ENCODE data around the gene RHO. TPM values are rescaled to one million over a fixed set of nuclear protein-coding genes. Genes with fewer than 3 reads are reported as not detected.

RHO gene
- total and polyA plus RNA-seq, 2 donors (not counting 1 experiment from before 2014, with no cell fraction given), result 0.10 TPM; not detected in 1

GRCh38 chr3:129536374-129536667 is 7.9 kb downstream of the RHO start:
- Histone ChIP-seq H3K9me3 (ENCODE audit: control extremely low read depth in 1 of 3, control insufficient read depth in 2 of 3, insufficient read depth in 1 of 3, low read length in 2 of 3) (no peaks in the 10 kb centered on the region), H3K27me3 (replicated peaks in 1 of 4; ENCODE audit: control extremely low read depth in 1 of 4, control insufficient read depth in 3 of 4, insufficient read depth in 4 of 4, low read length in 3 of 4) (no peaks in the 10 kb centered on the region), H3K9ac (ENCODE audit: low read length) (no peak overlapping the region), H2AFZ (ENCODE audit: insufficient read depth, low read depth, low read length, poor library complexity, severe bottlenecking) (no peak overlapping the region), H3K4me1 (ENCODE audit: control insufficient read depth in 2 of 2, insufficient read depth in 2 of 2, low read length in 2 of 2) (no peaks in the 10 kb centered on the region), H3K4me3 (ENCODE audit: control extremely low read depth in 1 of 5, extremely low read depth in 1 of 5, insufficient read depth in 1 of 5, low read depth in 2 of 5, low read length in 4 of 5) (no peak overlapping the region), H3K36me3 (replicated peaks in 1 of 2; ENCODE audit: control extremely low read depth in 1 of 2, control insufficient read depth in 1 of 2, extremely low read depth in 1 of 2, insufficient read depth in 2 of 2, low read length in 1 of 2) (no peaks in the 10 kb centered on the region), H3K27ac (ENCODE audit: low read length in 2 of 2) (no peak overlapping the region), H4K20me1 (ENCODE audit: control insufficient read depth, insufficient read depth, low read length, poor library complexity, severe bottlenecking) (no peaks in the 10 kb centered on the region), H3K4me2 (replicated peaks; ENCODE audit: low read depth, low read length, poor library complexity, severe bottlenecking) (no peak overlapping the region), H3K79me2 (ENCODE audit: control insufficient read depth, insufficient read depth, low read length) (no peaks in the 10 kb centered on the region)
- no peaks in the 10 kb centered on the region for H3K4me1 Mint-ChIP-seq
- 100% methylated on average over 1 of the region's 2 CpGs for WGBS (ENCODE audit: insufficient coverage)
- H3K27me3 Mint-ChIP-seq, result peaks cover 3% of the 10 kb centered on the region
- CTCF ChIA-PET, result interaction anchor here (1.5 kb wide), 1 partner anchor 46 kb away, joined by 4 read pairs; no protein-coding TSS in a partner anchor
- POLR2A ChIA-PET, result interaction anchor here (1.7 kb wide), 1 partner anchor 10 kb away, joined by 7 read pairs; no protein-coding TSS in a partner anchor
- no peaks in the 10 kb centered on the region for H3K9me3 Mint-ChIP-seq (ENCODE audit: insufficient read depth)
- TF ChIP-seq EZH2 (IDR thresholded peaks at IDR 0.05; ENCODE audit: borderline replicate concordance, insufficient read depth, low read depth, low read length, poor library complexity, severe bottlenecking), result no peak
- no peak for TF ChIP-seq CTCF (IDR thresholded peaks at IDR 0.05)
- DNase-seq (no peak), ATAC-seq (ENCODE audit: low read depth) (no peak)
- intact Hi-C loops (cut with micrococcal nuclease), result no loop called here
- no peak overlapping the region for H3K27ac Mint-ChIP-seq
- no peak overlapping the region for H3K4me3 Mint-ChIP-seq

- DNase-seq (no peak), ATAC-seq (ENCODE audit: low read depth) (no peak)
- no peaks in the 10 kb centered on the region for H3K4me1 Mint-ChIP-seq
- POLR2A ChIA-PET, result interaction anchor here (1.7 kb wide), 1 partner anchor 10 kb away, joined by 7 read pairs; no protein-coding TSS in a partner anchor
- H3K27ac ChIP-seq (ENCODE audit: low read length in 2 of 2), result no peak overlapping the region
- CTCF ChIA-PET, result no interaction called here
- H2AFZ ChIP-seq (ENCODE audit: insufficient read depth, low read depth, low read length, poor library complexity, severe bottlenecking), result no peak overlapping the region
- TF ChIP-seq EZH2 (IDR thresholded peaks at IDR 0.05; ENCODE audit: borderline replicate concordance, insufficient read depth, low read depth, low read length, poor library complexity, severe bottlenecking), result no peak
- H3K9me3 ChIP-seq (ENCODE audit: control extremely low read depth in 1 of 3, control insufficient read depth in 2 of 3, insufficient read depth in 1 of 3, low read length in 2 of 3), result no peaks in the 10 kb centered on the region
- no peaks in the 10 kb centered on the region for H3K4me1 ChIP-seq (ENCODE audit: control insufficient read depth in 2 of 2, insufficient read depth in 2 of 2, low read length in 2 of 2)
- WGBS (ENCODE audit: insufficient coverage), result 68% methylated on average over 3 of the region's 3 CpGs
- no peak overlapping the region for H3K4me3 Mint-ChIP-seq
- no peaks in the 10 kb centered on the region for H4K20me1 ChIP-seq (ENCODE audit: control insufficient read depth, insufficient read depth, low read length, poor library complexity, severe bottlenecking)
- intact Hi-C loops (cut with micrococcal nuclease), result no loop called here
- H3K79me2 ChIP-seq (ENCODE audit: control insufficient read depth, insufficient read depth, low read length), result no peaks in the 10 kb centered on the region
- H3K36me3 ChIP-seq (replicated peaks in 1 of 2; ENCODE audit: control extremely low read depth in 1 of 2, control insufficient read depth in 1 of 2, extremely low read depth in 1 of 2, insufficient read depth in 2 of 2, low read length in 1 of 2), result no peaks in the 10 kb centered on the region
- no peaks in the 10 kb centered on the region for H3K9me3 Mint-ChIP-seq (ENCODE audit: insufficient read depth)
- no peak overlapping the region for H3K4me3 ChIP-seq (ENCODE audit: control extremely low read depth in 1 of 5, extremely low read depth in 1 of 5, insufficient read depth in 1 of 5, low read depth in 2 of 5, low read length in 4 of 5)
- no peak overlapping the region for H3K4me2 ChIP-seq (replicated peaks; ENCODE audit: low read depth, low read length, poor library complexity, severe bottlenecking)
- peaks cover 3% of the 10 kb centered on the region for H3K27me3 Mint-ChIP-seq
- H3K9ac ChIP-seq (ENCODE audit: low read length), result no peak overlapping the region
- H3K27me3 ChIP-seq (replicated peaks in 1 of 4; ENCODE audit: control extremely low read depth in 1 of 4, control insufficient read depth in 3 of 4, insufficient read depth in 4 of 4, low read length in 3 of 4), result no peaks in the 10 kb centered on the region
- no peak overlapping the region for H3K27ac Mint-ChIP-seq
Observed at GRCh38 chr3:129536804-129537203, 8.4 kb downstream of the RHO start.

Data from B cell (primary cell).